Lower leg skin (tissue), 3 donors: ENCODE measurements around the gene CGB7.
"Not testable (repeated sequence)": the region's sequence is repeated elsewhere in the genome, so short reads cannot be mapped to it uniquely, and the experiment has no call there.

Source experiments
- CTCF ChIP-seq, 3 donors: fragments of 450-650 bp; IDR thresholded peaks; one replicate each; pipeline ENCODE4 v1.5.1; 2016; ENCODE audit warnings: antibody characterized with exemption in 3 of 3, mild to moderate bottlenecking in 3 of 3, moderate library complexity in 2 of 3
- POLR2A ChIP-seq, 2 donors: fragments of 450-650 bp; IDR thresholded peaks; one replicate each; pipeline ENCODE4 v1.6.1; 2016 to 2017; ENCODE audit warnings: antibody characterized with exemption in 2 of 2, mild to moderate bottlenecking in 1 of 2, moderate library complexity in 1 of 2

GRCh38 chr19:49030323-49030722 lies 27.2 kb downstream of the CGB7 start:
- TF ChIP-seq CTCF, POLR2A (IDR thresholded peaks at IDR 0.05): not testable (repeated sequence)
